Upper lobe of right lung (tissue), 1 donor: ENCODE results near the gene WDR49. TPM values are rescaled to one million over a fixed set of nuclear protein-coding genes. Genes with fewer than 3 reads are reported as not detected.
A peak's percentile ranks its signal among the peaks of the same experiment; 100 is the strongest.

Experiments used
- ATAC-seq: fragments of 200-7000 bp; cut with Tn5 transposase; one replicate; pipeline ENCODE4 v1.9.1; 2020; ENCODE audit warnings: mild to moderate bottlenecking, moderate library complexity
- DNase-seq: peaks from one replicate; pipeline ENCODE4 v3.0.0-alpha.2; 2020
- H3K27ac ChIP-seq: fragments of 200-600 bp; one replicate; pipeline ENCODE4 v1.8.0; 2022
- H3K27me3 ChIP-seq: fragments of 200-600 bp; one replicate; pipeline ENCODE4 v1.8.0; 2022; ENCODE audit warnings: mild to moderate bottlenecking
- H3K36me3 ChIP-seq: fragments of 200-600 bp; one replicate; pipeline ENCODE4 v1.8.0; 2022
- H3K4me1 ChIP-seq: fragments of 200-600 bp; one replicate; pipeline ENCODE4 v1.8.0; 2022
- H3K4me3 ChIP-seq: fragments of 200-600 bp; one replicate; pipeline ENCODE4 v1.8.0; 2022; ENCODE audit warnings: mild to moderate bottlenecking
- H3K9me3 ChIP-seq: fragments of 200-600 bp; one replicate; pipeline ENCODE4 v1.8.0; 2022
- CTCF ChIP-seq: fragments of 200-600 bp; IDR thresholded peaks from one replicate; pipeline ENCODE4 v1.8.0; 2022; ENCODE audit warnings: antibody characterized with exemption
- intact Hi-C: fragments of 100-400 bp; cut with DNase I; formaldehyde crosslinking; loops from one replicate; pipeline ENCODE4 v1.11.0; 2022
- total RNA-seq: library from RNA; stranded (reverse); fragmentation: NEBNext Ultra II Directional; extraction: Animal tissue kit (Norgen Biotek cat#: 25700); gene quantifications from one replicate; pipeline ENCODE4 v1.2.1, GENCODE V29; 2021
- donor health status: DM: no; HTN: yes; CAD: no; lungs with severe emphysema.

The WDR49 gene
- total RNA-seq, 1 donor from 2014 or later: 1.2 TPM

GRCh38 chr3:167502401-167502800, 151.3 kb downstream of the WDR49 start:
- DNase-seq: no peak
- no peak for TF ChIP-seq CTCF
- peak; percentile 28 for ATAC-seq
- Histone ChIP-seq H3K4me3 (no peak overlapping the region), H3K4me1 (no peaks in the 10 kb centered on the region), H3K36me3 (no peaks in the 10 kb centered on the region), H3K9me3 (no peaks in the 10 kb centered on the region), H3K27me3 (no peaks in the 10 kb centered on the region), H3K27ac (no peak overlapping the region)
- intact Hi-C loops: no loop called here

- no peak for ATAC-seq
- DNase-seq: no peak
- Histone ChIP-seq H3K27ac (no peak overlapping the region), H3K4me3 (no peak overlapping the region), H3K9me3 (no peaks in the 10 kb centered on the region), H3K27me3 (no peaks in the 10 kb centered on the region), H3K36me3 (no peaks in the 10 kb centered on the region), H3K4me1 (no peaks in the 10 kb centered on the region)
- intact Hi-C loops: no loop called here
- no peak for TF ChIP-seq CTCF
Observed at GRCh38 chr3:167501941-167502340, 151.8 kb downstream of the WDR49 start.

- no peak for ATAC-seq
- no peak overlapping the region for H3K27ac ChIP-seq
- no peak for TF ChIP-seq CTCF
- H3K4me1 ChIP-seq: no peaks in the 10 kb centered on the region
- H3K36me3 ChIP-seq: no peaks in the 10 kb centered on the region
- H3K9me3 ChIP-seq: no peaks in the 10 kb centered on the region
- no peak overlapping the region for H3K4me3 ChIP-seq
- no peaks in the 10 kb centered on the region for H3K27me3 ChIP-seq
- intact Hi-C loops: no loop called here
- no peak for DNase-seq
Observed at GRCh38 chr3:167497903-167498302, 155.8 kb downstream of the WDR49 start.

- ATAC-seq (peak; percentile 19), DNase-seq (no peak)
- no peaks in the 10 kb centered on the region for H3K9me3 ChIP-seq
- no peak overlapping the region for H3K27ac ChIP-seq
- H3K4me3 ChIP-seq: no peak overlapping the region
- no peaks in the 10 kb centered on the region for H3K27me3 ChIP-seq
- TF ChIP-seq CTCF: no peak
- intact Hi-C loops: no loop called here
- H3K36me3 ChIP-seq: no peaks in the 10 kb centered on the region
- no peaks in the 10 kb centered on the region for H3K4me1 ChIP-seq
Observed at GRCh38 chr3:167493244-167493643, 160.5 kb downstream of the WDR49 start.

- no peaks in the 10 kb centered on the region for H3K27me3 ChIP-seq
- no peak for ATAC-seq
Observed at GRCh38 chr3:167491621-167492020, 162.1 kb downstream of the WDR49 start.

More at GRCh38 chr3:167491621-167492020, 162.1 kb downstream of the WDR49 start:
- H3K9me3 ChIP-seq: no peaks in the 10 kb centered on the region
- no peak overlapping the region for H3K27ac ChIP-seq
- DNase-seq: no peak
- H3K4me3 ChIP-seq: no peak overlapping the region
- H3K36me3 ChIP-seq: no peaks in the 10 kb centered on the region
- intact Hi-C loops: no loop called here
- TF ChIP-seq CTCF: no peak
- H3K4me1 ChIP-seq: no peaks in the 10 kb centered on the region
